Hepatocyte (in vitro differentiated cells): ENCODE data around the gene S100A3. TPM values are rescaled to one million over a fixed set of nuclear protein-coding genes. Genes with fewer than 3 reads are reported as not detected.
"Not testable (repeated sequence)": the region's sequence is repeated elsewhere in the genome, so short reads cannot be mapped to it uniquely, and the experiment has no call there.

ENCODE experiments used
- DNase-seq: peaks from one replicate; pipeline ENCODE4 v3.0.0-alpha.2; 2016; ENCODE audit warnings: low spot score
- H2AFZ ChIP-seq: fragments of 200-600 bp; sonication (generic); 2 replicates; pipeline ENCODE4 v1.6.0; 2016; ENCODE audit warnings: antibody characterized with exemption, mild to moderate bottlenecking
- H3K27ac ChIP-seq: fragments of 200-600 bp; sonication (generic); 2 replicates; pipeline ENCODE4 v1.5.1; 2016; ENCODE audit warnings: mild to moderate bottlenecking
- H3K27me3 ChIP-seq: fragments of 200-600 bp; sonication (generic); 2 replicates; pipeline ENCODE4 v1.6.1; 2016
- H3K36me3 ChIP-seq: fragments of 200-600 bp; sonication (generic); replicated peaks from 2 replicates; pipeline ENCODE4 v1.5.1; 2016; ENCODE audit warnings: low read depth; ENCODE audit not compliant: insufficient read depth
- H3K4me1 ChIP-seq: fragments of 200-600 bp; sonication (generic); 2 replicates; pipeline ENCODE4 v1.5.1; 2016; ENCODE audit warnings: mild to moderate bottlenecking, moderate library complexity; ENCODE audit not compliant: insufficient read depth
- H3K4me2 ChIP-seq: fragments of 200-600 bp; sonication (generic); 2 replicates; pipeline ENCODE4 v1.6.0; 2016
- H3K4me3 ChIP-seq: fragments of 200-600 bp; sonication (generic); 2 replicates; pipeline ENCODE4 v1.5.1; 2016; ENCODE audit warnings: mild to moderate bottlenecking
- H3K79me2 ChIP-seq: fragments of 200-600 bp; sonication (generic); 2 replicates; pipeline ENCODE4 v1.6.0; 2017; ENCODE audit warnings: mild to moderate bottlenecking
- H3K9me2 ChIP-seq: fragments of 200-600 bp; sonication (generic); replicated peaks from 2 replicates; pipeline ENCODE4 v1.6.0; 2017; ENCODE audit warnings: mild to moderate bottlenecking; ENCODE audit not compliant: insufficient read depth
- H3K9me3 ChIP-seq: fragments of 200-600 bp; sonication (generic); 2 replicates; pipeline ENCODE4 v1.5.1; 2016; ENCODE audit warnings: low read depth, mild to moderate bottlenecking
- H4K20me1 ChIP-seq: fragments of 200-600 bp; sonication (generic); 2 replicates; pipeline ENCODE4 v1.6.0; 2016; ENCODE audit warnings: mild to moderate bottlenecking; ENCODE audit not compliant: insufficient read depth, poor library complexity, severe bottlenecking
- EZH2 ChIP-seq: fragments of 200-600 bp; sonication (generic); IDR thresholded peaks from 2 replicates; pipeline ENCODE4 v1.6.1; 2016; ENCODE audit warnings: antibody characterized with exemption, mild to moderate bottlenecking, borderline replicate concordance
- EZH2phosphoT487 ChIP-seq: fragments of 200-600 bp; sonication (generic); IDR thresholded peaks from one replicate; pipeline ENCODE4 v1.6.1; 2018; ENCODE audit warnings: antibody characterized with exemption, mild to moderate bottlenecking, low read depth, moderate library complexity; ENCODE audit not compliant: unreplicated experiment, severe bottlenecking
- WGBS: methylation state at CpG from one replicate; pipeline ENCODE4 v1.1.6; 2016; ENCODE audit warnings: low lambda C conversion rate; ENCODE audit errors: missing lambda C conversion rate; 5-methylcytosine and 5-hydroxymethylcytosine counted together
- polyA plus RNA-seq: library from polyadenylated mRNA; unstranded; fragments of >200 nt; fragmentation: Nextera tagmentation; extraction: Ambion mirVana; gene quantifications from 2 replicates; pipeline ENCODE4 v1.2.1, GENCODE V29; 2016
- total RNA-seq: library from RNA; depleted of rRNA; stranded (reverse); fragments of >200 nt; gene quantifications from 2 replicates; pipeline ENCODE4 v1.2.3, GENCODE V29; 2014
- TF ChIP-seq, protein P1 (sequence below): fragments of 200-600 bp; sonication (generic); IDR thresholded peaks from 2 replicates; pipeline ENCODE4 v1.5.1; 2016; ENCODE audit warnings: antibody characterized with exemption, mild to moderate bottlenecking; ENCODE audit not compliant: poor library complexity

S100A3 gene
- total and polyA plus RNA-seq, 2 experiments from 2014 or later = 1.9 to 2.7 TPM

DNA sequence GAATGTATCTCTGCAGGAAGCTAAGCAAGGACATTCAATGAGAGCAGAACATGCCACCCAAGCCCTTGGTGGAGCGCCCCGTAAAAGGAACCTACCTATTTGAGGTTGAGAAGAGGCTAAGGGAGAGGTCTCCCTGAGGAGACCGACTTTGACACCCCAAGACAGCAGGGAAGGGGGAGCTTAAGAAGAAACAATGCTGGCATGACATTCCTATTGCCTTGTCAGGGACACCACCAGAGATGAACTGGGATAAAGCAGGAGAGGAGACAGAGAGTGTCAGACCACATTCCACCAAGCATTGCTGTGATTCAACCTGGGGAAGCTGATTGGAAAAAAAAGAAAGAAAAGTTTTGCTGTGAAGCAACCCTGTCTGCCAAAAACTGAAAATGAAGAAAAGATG is 29.9 kb upstream of the S100A3 start:
- Histone ChIP-seq H3K36me3 (no peaks in the 10 kb centered on the region), H3K27me3 (no peaks in the 10 kb centered on the region), H2AFZ (no peak overlapping the region), H4K20me1 (no peaks in the 10 kb centered on the region), H3K27ac (no peak overlapping the region), H3K79me2 (no peaks in the 10 kb centered on the region), H3K9me3 (no peaks in the 10 kb centered on the region), H3K4me2 (no peak overlapping the region), H3K4me1 (no peaks in the 10 kb centered on the region), H3K4me3 (no peak overlapping the region), H3K9me2 (no peaks in the 10 kb centered on the region)
- no peak for DNase-seq
- TF ChIP-seq, protein P1, sequence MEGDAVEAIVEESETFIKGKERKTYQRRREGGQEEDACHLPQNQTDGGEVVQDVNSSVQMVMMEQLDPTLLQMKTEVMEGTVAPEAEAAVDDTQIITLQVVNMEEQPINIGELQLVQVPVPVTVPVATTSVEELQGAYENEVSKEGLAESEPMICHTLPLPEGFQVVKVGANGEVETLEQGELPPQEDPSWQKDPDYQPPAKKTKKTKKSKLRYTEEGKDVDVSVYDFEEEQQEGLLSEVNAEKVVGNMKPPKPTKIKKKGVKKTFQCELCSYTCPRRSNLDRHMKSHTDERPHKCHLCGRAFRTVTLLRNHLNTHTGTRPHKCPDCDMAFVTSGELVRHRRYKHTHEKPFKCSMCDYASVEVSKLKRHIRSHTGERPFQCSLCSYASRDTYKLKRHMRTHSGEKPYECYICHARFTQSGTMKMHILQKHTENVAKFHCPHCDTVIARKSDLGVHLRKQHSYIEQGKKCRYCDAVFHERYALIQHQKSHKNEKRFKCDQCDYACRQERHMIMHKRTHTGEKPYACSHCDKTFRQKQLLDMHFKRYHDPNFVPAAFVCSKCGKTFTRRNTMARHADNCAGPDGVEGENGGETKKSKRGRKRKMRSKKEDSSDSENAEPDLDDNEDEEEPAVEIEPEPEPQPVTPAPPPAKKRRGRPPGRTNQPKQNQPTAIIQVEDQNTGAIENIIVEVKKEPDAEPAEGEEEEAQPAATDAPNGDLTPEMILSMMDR = no peak
- TF ChIP-seq EZH2 (no peak), EZH2phosphoT487 (no peak)
- 80% methylated on average over 3 of the region's 3 CpGs for WGBS

DNA sequence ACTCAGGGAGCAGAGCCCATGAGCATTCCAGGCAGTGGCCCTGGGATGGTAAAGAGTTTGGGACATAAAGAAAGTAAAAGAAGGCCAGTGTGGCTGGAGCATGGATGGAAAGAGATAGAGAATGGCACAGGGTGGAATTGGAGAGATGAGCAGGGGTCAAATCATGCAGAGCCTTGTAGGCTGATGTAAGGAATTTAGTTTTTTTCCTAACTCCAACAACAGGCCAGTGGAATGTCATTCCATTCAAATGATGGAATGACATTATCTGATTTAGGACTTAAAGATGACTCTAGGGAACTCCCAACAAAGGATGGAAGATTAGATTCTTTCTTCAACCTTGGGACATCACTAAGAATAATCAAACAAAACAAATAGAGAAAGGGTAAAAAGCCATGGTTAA is 29.4 kb upstream of the S100A3 start:
- no peaks in the 10 kb centered on the region for H3K9me3 ChIP-seq
- H3K79me2 ChIP-seq = no peaks in the 10 kb centered on the region
- no peak for DNase-seq
- no peak overlapping the region for H2AFZ ChIP-seq
- H3K9me2 ChIP-seq = no peaks in the 10 kb centered on the region
- no peaks in the 10 kb centered on the region for H3K36me3 ChIP-seq
- TF ChIP-seq EZH2 (no peak), EZH2phosphoT487 (no peak)
- TF ChIP-seq, protein P1 = no peak
- H4K20me1 ChIP-seq = no peaks in the 10 kb centered on the region
- no peaks in the 10 kb centered on the region for H3K27me3 ChIP-seq
- no peak overlapping the region for H3K4me2 ChIP-seq
- H3K27ac ChIP-seq = no peak overlapping the region
- no peak overlapping the region for H3K4me3 ChIP-seq
- H3K4me1 ChIP-seq = no peaks in the 10 kb centered on the region

DNA sequence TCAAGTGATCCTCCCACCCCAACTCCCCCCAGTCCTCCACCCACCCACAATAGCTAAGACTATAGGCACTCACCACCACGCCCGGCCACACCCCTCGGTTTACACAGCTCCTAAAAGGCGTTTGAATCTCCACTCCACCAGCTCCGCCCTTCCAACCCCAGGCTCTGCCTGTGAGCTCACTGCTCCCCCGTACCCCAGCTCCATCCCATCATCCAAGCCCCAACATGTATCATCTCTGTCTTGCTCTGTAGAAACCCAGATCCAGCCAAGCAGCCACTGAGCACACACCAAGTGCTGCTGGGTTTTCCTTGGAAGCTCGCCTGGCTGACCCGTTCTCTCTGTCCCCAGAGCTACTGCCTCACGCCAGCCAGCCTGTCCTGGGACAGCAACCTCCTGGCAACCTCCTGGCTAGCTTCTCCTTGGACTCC is 28.6 kb upstream of the S100A3 start:
- Histone ChIP-seq H3K4me3 (no peak overlapping the region), H2AFZ (no peak overlapping the region), H3K36me3 (no peaks in the 10 kb centered on the region), H3K9me2 (no peaks in the 10 kb centered on the region), H3K79me2 (no peaks in the 10 kb centered on the region), H4K20me1 (no peaks in the 10 kb centered on the region), H3K4me1 (no peaks in the 10 kb centered on the region), H3K27ac (no peak overlapping the region), H3K27me3 (no peaks in the 10 kb centered on the region), H3K4me2 (no peak overlapping the region), H3K9me3 (no peaks in the 10 kb centered on the region)
- DNase-seq = no peak
- no peak for TF ChIP-seq EZH2
- TF ChIP-seq EZH2phosphoT487 = no peak
- TF ChIP-seq, protein P1 = no peak
- 73% methylated on average over 9 of the region's 9 CpGs for WGBS

DNA sequence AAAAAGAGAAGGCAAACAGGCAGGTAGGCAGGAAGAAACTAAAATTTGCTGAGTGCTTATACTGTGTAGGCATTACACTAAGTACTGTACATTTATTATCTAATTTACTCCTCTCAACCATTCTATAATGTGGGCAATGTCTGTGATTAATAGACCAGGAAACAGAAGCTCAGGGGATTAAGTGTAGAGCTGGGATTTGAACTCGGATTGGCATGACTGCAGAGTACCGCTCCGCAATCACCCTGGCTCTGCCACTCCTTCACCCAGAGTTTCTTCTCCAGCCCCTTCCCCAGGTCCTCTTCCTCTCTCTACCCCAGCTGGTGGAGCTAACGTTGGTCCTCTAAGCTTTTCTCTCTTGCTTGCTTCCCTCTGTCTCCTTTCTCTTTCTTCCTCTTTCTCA is 28.1 kb upstream of the S100A3 start:
- H3K4me2 ChIP-seq = no peak overlapping the region
- no peaks in the 10 kb centered on the region for H3K4me1 ChIP-seq
- H3K9me2 ChIP-seq = no peaks in the 10 kb centered on the region
- H3K9me3 ChIP-seq = no peaks in the 10 kb centered on the region
- no peak overlapping the region for H2AFZ ChIP-seq
- H4K20me1 ChIP-seq = no peaks in the 10 kb centered on the region
- H3K27ac ChIP-seq = no peak overlapping the region
- H3K36me3 ChIP-seq = no peaks in the 10 kb centered on the region
- TF ChIP-seq EZH2 = no peak
- TF ChIP-seq, protein P1 = no peak
- TF ChIP-seq EZH2phosphoT487 = no peak
- no peaks in the 10 kb centered on the region for H3K27me3 ChIP-seq
- WGBS = 76% methylated on average over 4 of the region's 4 CpGs
- no peak overlapping the region for H3K4me3 ChIP-seq
- H3K79me2 ChIP-seq = no peaks in the 10 kb centered on the region
- no peak for DNase-seq

DNA sequence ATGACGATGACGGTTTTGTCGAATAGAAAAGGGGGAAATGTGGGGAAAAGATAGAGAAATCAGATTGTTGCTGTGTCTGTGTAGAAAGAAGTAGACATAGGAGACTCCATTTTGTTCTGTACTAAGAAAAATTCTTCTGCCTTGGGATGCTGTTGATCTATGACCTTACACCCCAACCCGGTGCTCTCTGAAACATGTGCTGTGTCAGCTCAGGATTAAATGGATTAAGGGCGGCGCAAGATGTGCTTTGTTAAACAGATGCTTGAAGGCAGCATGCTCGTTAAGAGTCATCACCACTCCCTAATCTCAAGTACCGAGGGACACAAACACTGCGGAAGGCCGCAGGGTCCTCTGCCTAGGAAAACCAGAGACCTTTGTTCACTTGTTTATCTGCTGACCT is 26.4 kb upstream of the S100A3 start:
- DNase-seq, H4K20me1 ChIP-seq, H3K79me2 ChIP-seq, H3K9me3 ChIP-seq, H3K27me3 ChIP-seq, H3K4me2 ChIP-seq, H3K27ac ChIP-seq, H3K4me3 ChIP-seq, H3K4me1 ChIP-seq, H2AFZ ChIP-seq, H3K36me3 ChIP-seq, H3K9me2 ChIP-seq: not testable (repeated sequence)
- 67% methylated on average over 10 of the region's 10 CpGs for WGBS

DNA sequence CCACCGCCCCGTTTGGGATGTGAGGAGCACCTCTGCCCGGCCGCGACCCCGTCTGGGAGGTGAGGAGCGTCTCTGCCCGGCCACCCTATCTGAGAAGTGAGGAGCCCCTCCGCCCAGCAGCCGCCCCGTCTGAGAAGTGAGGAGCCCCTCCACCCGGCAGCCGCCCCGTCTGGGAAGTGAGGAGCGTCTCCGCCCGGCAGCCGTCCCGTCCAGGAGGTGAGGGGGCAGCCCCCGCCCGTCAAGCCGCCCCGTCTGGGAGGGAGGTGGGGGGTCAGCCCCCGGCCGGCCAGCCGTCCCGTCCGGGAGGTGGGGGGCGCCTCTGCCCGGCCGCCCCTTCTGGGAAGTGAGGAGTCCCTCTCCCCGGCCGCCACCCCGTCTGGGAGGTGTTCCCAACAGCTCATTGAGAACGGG is 26.0 kb upstream of the S100A3 start:
- not testable (repeated sequence) for H3K9me3 ChIP-seq, H4K20me1 ChIP-seq, H3K27ac ChIP-seq, H3K36me3 ChIP-seq, H3K79me2 ChIP-seq, H3K4me1 ChIP-seq, H3K4me2 ChIP-seq, H2AFZ ChIP-seq, H3K27me3 ChIP-seq, H3K4me3 ChIP-seq, DNase-seq, H3K9me2 ChIP-seq
- 95% methylated on average over 8 of the region's 35 CpGs for WGBS
